RCC 7860 (cell line): ENCODE results near the gene MAD1L1.
"Not testable (repeated sequence)": the region's sequence is repeated elsewhere in the genome, so short reads cannot be mapped to it uniquely, and the experiment has no call there.

Source experiments
- DNase-seq: peaks from one replicate; pipeline ENCODE4 v3.0.0-alpha.2; 2015; ENCODE audit warnings: low spot score
- FAIRE-seq: peaks from 2 replicates; lab custom pipeline; 2012; peaks lifted over from hg19 to GRCh38; lab: Jason Lieb, UNC

The MAD1L1 gene

DNA sequence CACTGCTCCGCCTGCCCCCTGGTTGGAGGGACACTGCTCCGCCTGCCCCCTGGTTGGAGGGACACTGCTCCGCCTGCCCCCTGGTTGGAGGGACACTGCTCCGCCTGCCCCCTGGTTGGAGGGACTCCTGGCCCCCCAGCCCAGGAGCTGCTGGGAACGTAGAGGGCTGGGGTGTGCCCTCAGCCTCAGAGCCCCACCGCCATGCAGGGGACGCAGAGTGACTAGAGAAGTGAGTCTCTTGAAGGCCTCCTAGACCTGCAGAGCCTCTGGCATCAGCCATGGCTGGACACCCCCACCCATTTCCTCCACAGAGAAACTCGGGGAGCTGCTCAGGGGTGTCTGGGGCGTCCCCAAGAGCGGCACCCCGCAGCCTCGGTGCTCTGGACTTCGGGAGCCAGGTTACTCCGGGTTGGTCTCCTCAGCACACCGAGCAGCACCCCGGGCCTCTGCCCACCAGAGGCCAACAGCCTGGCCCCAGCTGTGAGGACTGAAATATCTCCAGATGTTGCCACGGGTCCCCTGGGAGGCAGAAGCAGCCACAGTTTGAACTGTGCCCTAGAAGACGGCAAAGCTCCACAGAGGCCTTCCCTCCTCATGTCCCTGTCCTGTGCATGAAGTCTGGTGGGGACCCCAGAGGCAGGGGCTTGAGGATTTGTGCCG is 370.8 kb downstream of the MAD1L1 start:
- FAIRE-seq = no peak

GRCh38 chr7:1860881-1861798 is 371.6 kb downstream of the MAD1L1 start:
- not testable (repeated sequence) for DNase-seq, FAIRE-seq

More for the DNA sequence above, 370.8 kb downstream of the MAD1L1 start:
- DNase-seq = no peak

DNA sequence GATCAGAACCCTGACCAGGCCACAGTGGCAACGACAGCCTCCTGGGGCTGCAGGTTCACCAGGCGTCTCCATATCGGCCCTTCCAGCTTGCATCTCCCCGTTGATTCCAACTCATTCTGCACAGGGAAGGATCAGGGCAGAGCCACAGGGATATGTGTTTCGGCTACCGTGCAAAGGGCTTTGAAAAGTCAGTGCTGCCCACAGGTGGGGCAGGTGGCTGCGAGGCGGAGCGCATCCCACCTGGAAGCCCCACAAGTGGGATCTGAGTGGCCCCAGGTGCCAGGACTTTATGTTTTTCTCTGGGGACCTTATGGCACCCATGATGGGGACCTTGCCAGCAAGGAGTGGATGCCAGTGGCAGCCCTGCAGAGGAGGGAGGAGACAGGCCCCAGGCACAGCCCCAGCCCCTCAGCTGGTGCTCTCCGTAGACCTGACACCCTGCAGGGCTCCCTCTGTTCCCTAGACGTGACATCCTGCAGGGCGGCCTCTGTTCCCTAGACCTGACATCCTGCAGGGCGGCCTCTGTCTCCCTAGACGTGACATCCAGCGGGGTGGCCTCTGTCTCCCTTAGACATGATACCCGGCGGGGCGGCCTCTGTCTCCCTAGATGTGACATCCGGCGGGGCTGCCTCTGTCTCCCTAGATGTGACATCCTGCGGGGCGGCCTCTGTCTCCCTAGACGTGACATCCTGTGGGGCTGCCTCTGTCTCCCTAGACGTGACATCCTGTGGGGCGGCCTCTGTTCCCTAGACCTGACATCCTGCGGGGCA is 373.3 kb downstream of the MAD1L1 start:
- FAIRE-seq = no peak
- DNase-seq = no peak

GRCh38 chr7:1858435-1859265 is 374.1 kb downstream of the MAD1L1 start:
- no peak for DNase-seq
- FAIRE-seq = no peak

DNA sequence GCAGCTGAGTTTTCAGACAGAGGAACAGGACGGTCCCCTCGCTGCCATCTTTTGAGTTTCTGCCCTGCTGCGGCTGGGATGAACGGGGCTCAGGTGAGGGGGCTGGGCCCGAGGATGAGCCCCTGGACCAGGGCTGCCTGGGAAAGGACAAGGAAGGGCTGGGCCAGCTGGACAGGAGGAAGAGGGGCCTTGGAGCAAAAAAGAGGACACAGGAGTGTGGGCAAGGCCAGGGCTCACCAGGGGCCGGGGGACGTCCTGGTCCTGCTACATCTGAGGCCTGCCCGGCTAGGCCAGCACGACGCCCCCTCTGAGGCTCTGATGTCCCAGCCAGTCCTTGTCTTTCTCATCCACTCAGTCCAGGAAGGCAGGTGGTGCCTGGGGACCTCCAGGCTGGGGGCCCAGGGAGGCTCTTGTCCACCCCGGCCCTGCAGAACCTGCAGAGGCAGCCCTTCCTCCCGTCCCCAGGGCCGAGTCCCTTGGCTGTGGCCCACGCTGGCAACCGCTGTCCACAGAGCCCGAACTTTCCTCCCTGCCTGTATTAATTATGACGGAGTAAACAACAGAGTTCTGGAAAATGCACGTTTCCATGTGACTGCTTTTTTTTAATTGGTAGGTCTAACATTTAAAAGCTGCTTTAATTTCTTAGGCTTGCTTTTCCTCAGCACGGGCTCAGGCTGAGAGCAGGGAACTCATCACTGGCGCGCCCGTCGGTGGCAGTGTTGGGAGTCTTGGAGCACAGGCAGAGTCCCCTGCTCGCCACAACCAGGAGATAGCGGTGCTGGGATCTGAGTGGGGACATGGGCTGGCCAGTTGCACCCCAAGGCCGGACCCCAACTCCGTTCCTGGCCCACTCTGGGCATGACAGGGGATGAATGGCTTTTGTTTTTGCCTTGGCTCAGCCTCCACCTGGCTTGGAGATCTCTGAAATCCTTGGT is 375.0 kb downstream of the MAD1L1 start:
- FAIRE-seq (no peak), DNase-seq (no peak)

GRCh38 chr7:1856888-1857441 is 375.8 kb downstream of the MAD1L1 start:
- DNase-seq = no peak
- FAIRE-seq = no peak

DNA sequence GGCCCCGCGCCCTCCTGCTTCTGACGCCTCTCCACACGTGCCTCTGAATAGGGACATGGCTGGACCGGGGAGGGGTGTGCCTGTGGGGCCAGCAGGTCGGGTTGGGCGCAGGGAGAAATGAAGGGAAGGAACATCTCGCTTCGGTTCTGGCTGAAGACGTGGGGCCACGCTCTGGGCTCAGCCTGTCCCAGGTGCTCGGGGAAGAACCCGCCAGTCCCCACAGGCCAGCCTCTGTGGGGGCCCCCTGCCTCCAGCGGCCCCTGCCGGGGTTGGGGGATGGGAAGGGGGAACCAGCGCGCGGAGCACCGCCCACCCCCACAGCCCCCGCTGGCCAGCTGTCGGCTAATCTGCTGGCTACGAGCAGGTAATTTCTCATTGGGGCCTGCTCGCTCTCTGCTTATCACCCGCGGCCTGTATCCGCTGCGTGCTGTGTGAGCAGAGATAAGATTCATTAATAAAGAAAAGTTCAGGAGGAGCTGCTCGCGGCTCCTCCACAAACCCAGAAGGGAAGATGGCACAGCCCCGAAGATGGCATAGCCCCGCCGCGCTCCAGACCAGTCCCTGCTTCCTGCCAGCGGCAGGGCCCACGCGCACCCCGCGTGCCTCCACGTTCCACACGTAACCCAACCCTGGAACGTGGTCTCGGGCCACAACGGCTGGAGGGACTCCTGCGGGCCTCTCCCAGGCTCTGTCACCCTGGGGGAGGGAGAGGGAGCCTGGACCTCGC is 376.4 kb downstream of the MAD1L1 start:
- FAIRE-seq = no peak
- DNase-seq = no peak

DNA sequence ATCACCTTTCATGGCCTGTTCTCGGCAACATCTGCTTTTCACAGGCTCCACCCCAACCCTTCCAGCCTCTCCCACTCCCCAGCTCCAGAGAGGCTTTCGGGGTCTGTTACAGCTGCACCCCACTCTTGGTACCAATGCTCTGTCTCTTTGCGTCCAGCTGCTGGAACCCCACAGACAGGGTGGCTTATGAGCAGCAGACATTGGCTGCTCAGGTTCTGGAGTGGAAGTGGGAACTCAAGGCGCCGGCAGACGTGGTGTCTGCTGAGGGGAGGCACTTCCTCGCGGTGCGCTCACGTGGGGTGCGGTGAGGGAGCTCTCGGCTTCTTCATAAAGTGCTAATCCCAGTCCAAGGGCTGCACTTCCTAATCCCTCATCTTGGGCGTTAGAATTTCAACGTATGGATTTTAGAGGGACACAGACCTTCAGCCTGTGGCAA is 377.0 kb downstream of the MAD1L1 start:
- no peak for FAIRE-seq

DNA sequence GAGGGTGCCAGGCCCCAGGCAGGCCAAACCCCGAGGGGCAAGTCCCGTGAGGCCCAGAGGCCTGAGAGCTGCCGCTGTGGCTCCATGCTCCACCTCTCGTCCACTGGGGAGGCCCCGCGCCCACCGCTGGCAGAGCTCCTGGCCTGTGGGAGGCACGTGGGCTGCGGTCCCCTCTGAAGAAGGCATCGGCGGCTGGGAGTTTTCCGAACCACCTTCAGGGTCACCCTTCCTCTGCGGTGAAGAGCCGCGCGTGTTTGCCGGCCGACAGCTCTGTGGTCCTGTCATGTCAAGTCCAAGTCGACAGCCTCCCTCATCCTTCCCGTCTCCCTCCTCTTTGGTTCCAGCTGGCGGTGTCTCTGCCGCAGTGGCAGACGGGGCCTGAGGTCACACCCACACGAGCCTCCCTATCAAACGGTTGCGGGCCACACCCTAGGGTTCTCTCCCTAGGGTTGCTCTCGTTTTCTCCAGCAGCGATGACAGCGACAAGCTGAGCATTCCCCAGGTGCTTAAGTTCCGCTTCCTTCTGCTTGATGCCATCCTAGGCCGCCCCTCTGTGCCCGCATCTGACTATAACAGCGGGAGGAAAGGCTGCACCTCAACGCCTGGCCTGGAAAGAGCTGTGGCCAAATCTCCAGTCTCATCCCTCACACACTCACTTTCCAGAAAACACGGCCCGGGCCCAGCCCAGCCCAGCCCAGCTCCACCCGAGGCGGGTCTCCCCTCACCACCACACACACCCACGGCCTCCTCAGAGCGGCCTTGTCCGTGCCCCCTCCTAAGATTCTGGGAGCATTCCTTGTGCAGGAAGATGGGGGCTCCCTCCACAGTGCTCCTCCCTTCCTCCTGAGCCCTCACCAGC is 377.6 kb downstream of the MAD1L1 start:
- FAIRE-seq (no peak), DNase-seq (no peak)

More for the DNA sequence above, 377.0 kb downstream of the MAD1L1 start:
- no peak for DNase-seq

DNA sequence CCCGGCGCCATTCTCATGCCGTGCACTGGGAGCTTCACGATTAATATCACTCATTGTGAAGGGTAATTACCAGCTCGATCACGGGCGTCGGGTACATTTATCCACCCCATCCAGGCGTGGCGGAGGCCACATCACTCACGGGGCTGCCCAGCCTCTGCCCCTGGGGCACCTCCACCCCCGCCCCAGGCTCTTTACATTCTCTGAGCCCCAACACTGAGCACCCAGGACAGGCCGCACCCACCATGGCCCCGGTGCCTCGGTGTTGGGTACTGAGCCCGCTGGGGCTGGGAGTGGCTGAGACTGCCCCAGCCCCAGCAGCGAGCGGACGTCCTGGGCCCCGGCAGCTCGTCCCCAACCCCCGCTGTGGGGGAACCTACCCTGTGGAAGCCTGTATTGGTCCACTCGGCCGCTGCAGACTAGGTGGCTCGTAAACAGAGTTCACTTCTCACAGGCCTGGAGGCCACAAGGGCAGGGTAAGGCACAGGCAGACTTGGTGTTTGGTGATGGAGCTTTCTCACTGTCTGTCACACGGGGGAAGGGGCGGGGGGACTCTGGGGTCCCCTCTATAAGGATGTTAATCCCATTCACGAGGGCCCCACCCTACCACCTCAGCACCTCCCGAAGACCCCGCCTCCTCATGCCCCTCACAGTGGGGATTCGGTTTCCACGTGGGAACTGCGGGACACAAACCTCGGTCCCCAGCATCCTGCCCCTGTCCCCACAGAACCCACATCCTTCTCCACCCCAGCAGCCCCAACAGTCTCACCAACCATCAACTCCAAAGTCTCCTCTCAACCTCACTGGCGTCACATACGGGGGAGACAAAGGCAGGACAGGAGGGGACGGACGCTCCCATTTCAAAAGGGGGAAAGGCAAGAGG is 378.5 kb downstream of the MAD1L1 start:
- no peak for DNase-seq
- FAIRE-seq = no peak

DNA sequence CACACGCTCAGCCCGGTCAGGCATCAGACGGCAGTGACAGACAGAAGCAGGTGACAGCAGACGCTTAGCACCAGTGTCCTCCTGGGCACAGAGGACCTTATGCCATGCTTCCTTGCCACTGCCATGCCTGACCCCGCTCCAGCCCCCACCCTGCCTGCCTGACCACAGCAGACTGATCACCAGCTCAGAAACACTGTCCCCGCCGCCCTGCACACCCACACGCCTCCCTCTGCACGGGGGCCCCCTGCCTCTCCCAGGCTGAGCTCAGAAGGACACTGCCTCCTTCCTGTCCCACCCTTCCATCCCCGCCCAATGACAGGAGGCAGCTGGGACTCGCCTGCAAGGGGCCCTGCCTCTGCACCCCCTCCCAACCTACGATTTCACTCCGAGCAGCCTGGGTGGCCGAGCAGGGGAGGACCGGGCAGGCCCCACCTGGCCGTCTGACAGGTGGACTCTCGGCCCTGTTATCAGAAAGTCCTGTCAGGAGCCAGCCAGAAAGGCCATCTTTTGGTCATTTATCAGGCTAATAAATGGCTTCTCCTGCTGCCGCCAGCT is 379.2 kb downstream of the MAD1L1 start:
- DNase-seq = no peak

DNA sequence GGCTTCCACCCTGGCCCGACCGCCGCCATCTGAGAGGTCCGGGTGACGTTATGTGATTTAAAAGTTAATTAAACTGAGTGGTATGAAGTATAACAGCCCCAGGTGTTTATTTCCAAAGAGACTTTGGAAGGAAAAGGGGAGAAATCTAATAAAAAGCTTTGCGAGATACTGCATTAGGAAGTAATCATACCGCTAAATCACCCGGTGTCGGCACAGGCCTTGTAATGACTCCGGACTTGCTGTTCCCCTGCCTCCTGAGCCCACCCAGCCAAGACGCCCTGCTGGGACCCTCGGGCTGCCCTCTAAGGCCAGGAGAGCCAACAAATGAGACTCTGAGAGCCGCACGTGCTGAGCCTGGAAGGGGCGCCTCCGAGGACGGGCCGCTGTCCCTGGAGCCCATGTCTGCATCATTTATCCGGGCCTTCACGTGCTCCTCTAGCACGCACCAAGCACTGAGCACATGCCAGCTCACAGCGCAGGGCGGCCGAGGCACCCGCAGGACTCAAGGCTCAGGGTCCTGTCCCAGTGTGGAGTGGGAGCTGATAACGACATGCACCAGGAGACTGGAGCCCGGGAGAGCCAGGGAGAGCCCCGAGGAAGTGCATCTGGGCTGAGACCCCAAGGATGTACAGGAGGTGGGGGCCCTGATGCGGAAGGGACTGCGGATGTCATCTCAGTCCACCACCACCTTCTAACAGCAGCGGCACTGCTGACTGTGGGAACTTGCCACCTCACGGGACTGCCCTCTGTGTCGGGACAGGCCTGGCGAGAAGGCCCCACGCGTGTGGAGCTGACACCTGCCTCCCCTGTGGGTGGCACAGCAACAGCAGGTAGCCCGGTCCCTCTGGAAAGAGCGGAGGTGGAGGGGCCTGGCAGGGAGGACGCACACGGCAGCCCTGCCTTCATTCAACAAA is 380.0 kb downstream of the MAD1L1 start:
- FAIRE-seq = no peak

More for the DNA sequence above, 379.2 kb downstream of the MAD1L1 start:
- no peak for FAIRE-seq

GRCh38 chr7:1851721-1852516 is 380.8 kb downstream of the MAD1L1 start:
- DNase-seq (no peak), FAIRE-seq (no peak)

More for the DNA sequence above, 380.0 kb downstream of the MAD1L1 start:
- no peak for DNase-seq

DNA sequence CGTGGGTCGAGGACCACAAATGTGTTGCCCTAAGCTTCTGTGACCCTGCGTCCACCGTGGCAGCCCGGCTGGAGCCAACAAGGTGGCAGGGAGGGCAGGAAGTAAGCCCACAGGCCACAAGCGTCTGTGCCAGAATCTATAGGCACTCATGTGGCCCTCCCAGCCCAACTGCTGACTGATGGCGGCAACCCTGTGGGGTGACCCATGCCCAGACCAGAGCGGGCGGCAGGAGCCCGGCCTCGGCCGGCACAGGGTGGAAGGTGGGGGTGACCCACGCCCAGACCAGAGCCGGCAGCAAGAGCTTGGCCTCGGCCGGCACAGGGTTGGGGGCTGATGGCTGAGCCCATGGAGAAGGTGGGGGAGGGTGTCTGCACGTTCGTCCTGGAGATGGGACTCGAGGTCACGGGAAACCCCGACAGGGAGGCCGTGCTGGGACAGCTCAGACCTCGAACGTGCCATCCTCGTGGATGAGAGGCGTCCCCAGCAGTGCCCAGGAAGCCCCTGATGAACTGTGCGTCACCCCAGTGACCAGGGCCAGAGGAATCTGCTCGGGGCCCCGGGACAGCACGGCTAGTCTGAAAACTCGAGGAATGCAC is 381.7 kb downstream of the MAD1L1 start:
- no peak for FAIRE-seq
- no peak for DNase-seq
